K562 (cell line): Measurements from ENCODE around the gene LSP1. TPM values are rescaled to one million over a fixed set of nuclear protein-coding genes. Genes with fewer than 3 reads are reported as not detected.

ENCODE experiments used
- ATAC-seq: fragments of 200-7000 bp; cut with Tn5 transposase; 3 replicates; pipeline ENCODE4 v1.9.1; 2020; ENCODE audit warnings: moderate library complexity
- BruUV-seq: library from RNA; stranded (reverse); fragments of 400-500 nt; replicated peaks from 2 replicates; lab custom pipeline; 2021; lab: Mats Ljungman, UMichigan
- CTCF ChIA-PET: fragments of 300-600 bp; formaldehyde crosslinking; extraction: SDS; loops from one replicate; lab custom pipeline; 2021; ENCODE audit warnings: low intra/inter-chr PET ratio; lab: Yijun Ruan, JAX
- POLR2A ChIA-PET: fragments of 300-600, 350-650 bp; sonication (Branson Sonifier 250); formaldehyde crosslinking; extraction: SDS; loops from one replicate; lab custom pipeline; 2021; ENCODE audit warnings: antibody characterized with exemption, inconsistent platforms; lab: Yijun Ruan, JAX
- DNase-seq, 4 experiments: peaks; one replicate each; pipeline versions ENCODE4 v3.0.0 to v3.0.0-alpha.2; 2011 to 2018; ENCODE audit warnings: low spot score in 3 of 4, mixed read lengths in 3 of 4; ENCODE audit errors: extremely low read depth in 1 of 4
- FAIRE-seq: peaks from 2 replicates; lab custom pipeline; 2011; peaks lifted over from hg19 to GRCh38; lab: Jason Lieb, UNC
- H2AFZ ChIP-seq: 2 replicates; pipeline ENCODE4 v1.6.0; 2011; ENCODE audit warnings: low read depth, low read length, control low read depth, inconsistent platforms
- H3K27ac ChIP-seq: fragments of 200-600 bp; 3 replicates; pipeline ENCODE4 v1.8.0; 2011; ENCODE audit warnings: low read depth, mild to moderate bottlenecking, control low read depth, inconsistent platforms, low read length, moderate library complexity, mixed read lengths; ENCODE audit errors: extremely low read depth
- H3K27me3 ChIP-seq, 2 experiments: fragments of 300-600 bp in 1 of 2; 2 replicates in 1 of 2; 3 replicates in 1 of 2; pipeline versions ENCODE4 v1.6.0 to v1.8.0; 2011; ENCODE audit warnings: inconsistent platforms in 2 of 2, low read length in 2 of 2, mild to moderate bottlenecking in 1 of 2, mixed read lengths in 1 of 2, moderate library complexity in 1 of 2; ENCODE audit not compliant: control insufficient read depth in 2 of 2, insufficient read depth in 2 of 2
- H3K36me3 ChIP-seq: fragments of 300-600 bp; 3 replicates; pipeline ENCODE4 v1.8.0; 2011; ENCODE audit warnings: mild to moderate bottlenecking, low read length, inconsistent platforms; ENCODE audit not compliant: control insufficient read depth, insufficient read depth
- H3K4me1 ChIP-seq, 2 experiments: fragments of 200-600 bp in 1 of 2; replicated peaks in 1 of 2; 2 replicates in 1 of 2; 3 replicates in 1 of 2; pipeline versions ENCODE4 v1.5.1 to v1.8.0; 2011; ENCODE audit warnings: inconsistent platforms in 2 of 2, low read length in 2 of 2, mild to moderate bottlenecking in 1 of 2, mixed read lengths in 1 of 2, moderate library complexity in 1 of 2; ENCODE audit not compliant: control insufficient read depth in 2 of 2, insufficient read depth in 2 of 2
- H3K4me2 ChIP-seq: 2 replicates; pipeline ENCODE4 v1.6.1; 2011; ENCODE audit warnings: low read length, control low read depth, inconsistent platforms, mixed read lengths; ENCODE audit not compliant: insufficient read depth
- H3K4me3 ChIP-seq: fragments of 200-600 bp; sonication (generic), shearing (Covaris generic); 2 replicates; pipeline ENCODE4 v1.5.1; 2016; ENCODE audit warnings: control low read depth, inconsistent platforms
- H3K79me2 ChIP-seq: fragments of 200-600 bp; 3 replicates; pipeline ENCODE4 v1.8.0; 2011; ENCODE audit warnings: low read length, inconsistent platforms; ENCODE audit not compliant: control insufficient read depth, insufficient read depth
- H3K9ac ChIP-seq, 2 experiments: 2 replicates each; pipeline versions ENCODE4 v1.6.0 to v1.6.1; 2011; ENCODE audit warnings: low read depth in 2 of 2, low read length in 2 of 2, control low read depth in 1 of 2, inconsistent platforms in 1 of 2, mild to moderate bottlenecking in 1 of 2, mixed read lengths in 1 of 2; ENCODE audit not compliant: insufficient read depth in 1 of 2
- H3K9me1 ChIP-seq: one replicate; pipeline ENCODE4 v1.6.0; 2011; ENCODE audit warnings: inconsistent platforms, mild to moderate bottlenecking, low read length, moderate library complexity; ENCODE audit not compliant: control insufficient read depth, insufficient read depth
- H3K9me3 ChIP-seq: replicated peaks from 2 replicates; pipeline ENCODE4 v1.5.1; 2011; ENCODE audit warnings: low read depth, low read length, inconsistent platforms; ENCODE audit not compliant: control insufficient read depth, insufficient read depth
- H4K20me1 ChIP-seq: replicated peaks from 2 replicates; pipeline ENCODE4 v1.6.1; 2011; ENCODE audit warnings: low read length, inconsistent platforms, mixed read lengths; ENCODE audit not compliant: control insufficient read depth, insufficient read depth
- ARID2 ChIP-seq: fragments of 450-650 bp; IDR thresholded peaks from 2 replicates; pipeline ENCODE4 v1.6.1; 2017; ENCODE audit warnings: antibody characterized with exemption, mild to moderate bottlenecking
- CC2D1A ChIP-seq: fragments of 450-650 bp; IDR thresholded peaks from 2 replicates; pipeline ENCODE4 v1.6.1; 2017; ENCODE audit warnings: mild to moderate bottlenecking
- CREB3 ChIP-seq: fragments of 450-650 bp; conservative IDR thresholded peaks from 2 replicates; pipeline ENCODE4 v1.6.1; 2016; ENCODE audit warnings: missing genetic modification characterization, low read depth, mild to moderate bottlenecking, missing compliant biosample characterization, moderate library complexity
- CTCFL ChIP-seq: IDR thresholded peaks from 2 replicates; pipeline ENCODE4 v1.6.1; 2011; ENCODE audit warnings: borderline replicate concordance, low read depth, mild to moderate bottlenecking, moderate library complexity, low read length; ENCODE audit not compliant: insufficient read depth, poor library complexity, severe bottlenecking
- EZH2 ChIP-seq: IDR thresholded peaks from 2 replicates; pipeline ENCODE4 v1.6.1; 2012; ENCODE audit warnings: low read depth, mild to moderate bottlenecking, inconsistent platforms, low read length, borderline replicate concordance
- GABPB1 ChIP-seq: sonication (generic); formaldehyde crosslinking; IDR thresholded peaks from 2 replicates; pipeline ENCODE4 v1.8.0; 2022; ENCODE audit warnings: mild to moderate bottlenecking, missing genetic modification reagents
- HMGN3 ChIP-seq: IDR thresholded peaks from 2 replicates; pipeline ENCODE4 v1.6.1; 2011; ENCODE audit warnings: borderline replicate concordance, low read depth, mild to moderate bottlenecking, mixed read lengths, low read length; ENCODE audit not compliant: insufficient read length; ENCODE audit errors: extremely low read depth
- PREB ChIP-seq: sonication (generic); formaldehyde crosslinking; IDR thresholded peaks from 2 replicates; pipeline ENCODE4 v1.8.1; 2023; ENCODE audit warnings: mild to moderate bottlenecking, missing genetic modification reagents
- PRMT5 ChIP-seq: sonication (generic); formaldehyde crosslinking; IDR thresholded peaks from 2 replicates; pipeline ENCODE4 v1.5.0; 2020; ENCODE audit warnings: missing genetic modification reagents
- RB1 ChIP-seq: fragments of 450-650 bp; IDR thresholded peaks from 2 replicates; pipeline ENCODE4 v1.6.1; 2017; ENCODE audit warnings: low read depth, mild to moderate bottlenecking
- RUNX1 ChIP-seq: sonication (generic); IDR thresholded peaks from 2 replicates; pipeline ENCODE4 v1.6.1; 2016; ENCODE audit warnings: antibody characterized with exemption, low read depth
- SMC3 ChIP-seq: conservative IDR thresholded peaks from 2 replicates; pipeline ENCODE4 v1.6.1; 2011; ENCODE audit warnings: low read depth, low read length, improper control_type of control experiment; ENCODE audit not compliant: insufficient read depth
- TCF3 ChIP-seq: sonication (generic); formaldehyde crosslinking; IDR thresholded peaks from 2 replicates; pipeline ENCODE4 v1.4.0; 2020; ENCODE audit warnings: mild to moderate bottlenecking, missing genetic modification reagents
- ZBTB7A ChIP-seq: IDR thresholded peaks from 2 replicates; pipeline ENCODE4 v1.6.1; 2011; ENCODE audit warnings: low read depth, mild to moderate bottlenecking, low read length, moderate library complexity, borderline replicate concordance; ENCODE audit not compliant: control insufficient read depth
- ZNF347 ChIP-seq: fragments of 450-650 bp; formaldehyde crosslinking; IDR thresholded peaks from 2 replicates; pipeline ENCODE4 v1.4.0; 2020; ENCODE audit warnings: low read depth, mild to moderate bottlenecking, moderate library complexity
- ZSCAN32 ChIP-seq: fragments of 450-650 bp; formaldehyde crosslinking; IDR thresholded peaks from 2 replicates; pipeline ENCODE4 v1.4.0; 2020; ENCODE audit warnings: mild to moderate bottlenecking, moderate library complexity
- WGBS: fragments of 100-300 bp; shearing (Covaris generic); methylation state at CpG from one replicate; pipeline ENCODE4 v1.1.6; 2016; ENCODE audit warnings: low coverage, mixed read lengths; ENCODE audit not compliant: insufficient coverage; ENCODE audit errors: missing lambda C conversion rate; 5-methylcytosine and 5-hydroxymethylcytosine counted together
- in situ Hi-C: fragments of 300-500 bp; cut with MboI; formaldehyde crosslinking; loops from 4 replicates; pipeline ENCODE4 v1.15.0; 2018; ENCODE audit warnings: inconsistent platforms, mixed read lengths
- intact Hi-C: fragments of 100-400 bp; cut with micrococcal nuclease; formaldehyde crosslinking; loops from 2 replicates; pipeline ENCODE4 v1.14.2; 2022
- polyA plus RNA-seq, 8 experiments: library from polyadenylated mRNA; depleted of rRNA in 4 of 8; stranded (reverse) in 5 of 8; unstranded in 3 of 8; fragments of >200 nt; fragmentation: Nextera tagmentation in 2 of 8; fragmentation: Illumina TruSeq in 1 of 8; extraction: Ambion mirVana in 2 of 8; extraction: Trizol in 1 of 8; gene quantifications; 2 replicates each; pipeline versions ENCODE4 v1.2.1 to v1.2.3, GENCODE V29; 2011 to 2014; ENCODE audit warnings: inconsistent platforms in 1 of 8, missing spikeins in 1 of 8
- total RNA-seq, 7 experiments: library from RNA; depleted of rRNA in 6 of 7; stranded (reverse); fragments of >200 nt in 6 of 7; fragmentation: Illumina TruSeq in 2 of 7; extraction: Trizol in 2 of 7; gene quantifications; 2 replicates each; pipeline versions ENCODE4 v1.2.1 to v1.2.3, GENCODE V29; 2011 to 2021; ENCODE audit warnings: low replicate concordance in 1 of 7

LSP1 gene
- total and polyA plus RNA-seq, 9 of the 15 experiments (the other 6 are each of a cell fraction or from before 2014, with no cell fraction given): 0.08 to 2.9 (median 0.65) TPM; not detected in 2

GRCh38 chr11:1882265-1883238, 29.7 kb downstream of the LSP1 start:
- peaks cover 0 to 27% of the 10 kb centered on the region in 2 experiments; a peak in 2 of 5 replicates for H3K4me1 ChIP-seq
- no peaks in the 10 kb centered on the region for H3K9me3 ChIP-seq
- H3K79me2 ChIP-seq: no peaks in the 10 kb centered on the region
- no peak overlapping the region for H3K27ac ChIP-seq
- CTCF ChIA-PET: interaction anchor here (0.6 to 6.5 kb wide), 5 partner anchors 51 to 270 kb away, joined by 3 to 93 read pairs (median 4); partner anchors contain the start of gene H19
- no peak overlapping the region for H2AFZ ChIP-seq
- 0 out of 2 replicates have a peak, but pooled peaks cover 7% of the 10 kb centered on the region for H4K20me1 ChIP-seq
- FAIRE-seq (peak; percentile 79), ATAC-seq (peak; percentile 98), DNase-seq (peak; percentile 86 to 91 (median 90))
- no peaks in the 10 kb centered on the region for H3K36me3 ChIP-seq
- H3K9ac ChIP-seq: no peak overlapping the region
- POLR2A ChIA-PET: interaction anchor here (0.6 to 0.7 kb wide), 2 partner anchors 11 to 60 kb away, joined by 3 read pairs; no protein-coding TSS in a partner anchor
- no TSS peak for BruUV-seq
- no peaks in the 10 kb centered on the region for H3K9me1 ChIP-seq
- intact Hi-C loops: loop anchor here (1.0 to 2.0 kb wide), 2 partner anchors 46 to 230 kb away; no protein-coding TSS in a partner anchor
- no peak overlapping the region for H3K4me3 ChIP-seq
- H3K27me3 ChIP-seq: peaks cover 3 to 47% of the 10 kb centered on the region in 2 experiments; a peak in 3 of 5 replicates
- WGBS: 17% methylated on average over 16 of the region's 23 CpGs
- no peak overlapping the region for H3K4me2 ChIP-seq
- in situ Hi-C loops: loop anchor here (5.0 kb wide), 1 partner anchor 35 kb away; the partner anchor contains the start of gene TNNT3
- TF ChIP-seq HMGN3 (peak; percentile 42), TCF3 (no peak), RUNX1 (no peak), ZSCAN32 (no peak), SMC3 (peak; percentile 98), PREB (CRISPR knock-in tag) (no peak), CC2D1A (0 out of 2 replicates have a peak, but pooled peaks have one; percentile 28), CREB3 (tag) (no peak), EZH2 (no peak), ARID2 (0 out of 2 replicates have a peak, but pooled peaks have one; percentile 56), CTCFL (peak; percentile 45), PRMT5 (CRISPR knock-in tag) (no peak), GABPB1 (peak; percentile 56), ZBTB7A (0 out of 2 replicates have a peak, but pooled peaks have one; percentile 14), RB1 (peak; percentile 70; the same call in 1 of the 2 replicates), ZNF347 (CRISPR knock-in tag) (no peak)
